ENCODE data around the gene PIK3C2B.

Gene PIK3C2B

GRCh38 chr1:204516180-204516879 is 21.7 kb upstream of the PIK3C2B start, which contains the start of gene MDM4:
Gene MDM4, plus strand, starts transcription at chr1:204516406. Its CDS starts 9,113 bp downstream, at chr1:204525519.
- H3K4me3 ChIP-seq (ENCODE audit: low read length) = peak within 1 kb of the TSS; percentile 90
- peak; percentile 98 for DNase-seq (ENCODE audit: low read depth)
- TF ChIP-seq, protein P1, sequence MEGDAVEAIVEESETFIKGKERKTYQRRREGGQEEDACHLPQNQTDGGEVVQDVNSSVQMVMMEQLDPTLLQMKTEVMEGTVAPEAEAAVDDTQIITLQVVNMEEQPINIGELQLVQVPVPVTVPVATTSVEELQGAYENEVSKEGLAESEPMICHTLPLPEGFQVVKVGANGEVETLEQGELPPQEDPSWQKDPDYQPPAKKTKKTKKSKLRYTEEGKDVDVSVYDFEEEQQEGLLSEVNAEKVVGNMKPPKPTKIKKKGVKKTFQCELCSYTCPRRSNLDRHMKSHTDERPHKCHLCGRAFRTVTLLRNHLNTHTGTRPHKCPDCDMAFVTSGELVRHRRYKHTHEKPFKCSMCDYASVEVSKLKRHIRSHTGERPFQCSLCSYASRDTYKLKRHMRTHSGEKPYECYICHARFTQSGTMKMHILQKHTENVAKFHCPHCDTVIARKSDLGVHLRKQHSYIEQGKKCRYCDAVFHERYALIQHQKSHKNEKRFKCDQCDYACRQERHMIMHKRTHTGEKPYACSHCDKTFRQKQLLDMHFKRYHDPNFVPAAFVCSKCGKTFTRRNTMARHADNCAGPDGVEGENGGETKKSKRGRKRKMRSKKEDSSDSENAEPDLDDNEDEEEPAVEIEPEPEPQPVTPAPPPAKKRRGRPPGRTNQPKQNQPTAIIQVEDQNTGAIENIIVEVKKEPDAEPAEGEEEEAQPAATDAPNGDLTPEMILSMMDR (IDR thresholded peaks at IDR 0.05; ENCODE audit: insufficient read depth, low read depth, low read length, missing control alignments) = no peak

DNA sequence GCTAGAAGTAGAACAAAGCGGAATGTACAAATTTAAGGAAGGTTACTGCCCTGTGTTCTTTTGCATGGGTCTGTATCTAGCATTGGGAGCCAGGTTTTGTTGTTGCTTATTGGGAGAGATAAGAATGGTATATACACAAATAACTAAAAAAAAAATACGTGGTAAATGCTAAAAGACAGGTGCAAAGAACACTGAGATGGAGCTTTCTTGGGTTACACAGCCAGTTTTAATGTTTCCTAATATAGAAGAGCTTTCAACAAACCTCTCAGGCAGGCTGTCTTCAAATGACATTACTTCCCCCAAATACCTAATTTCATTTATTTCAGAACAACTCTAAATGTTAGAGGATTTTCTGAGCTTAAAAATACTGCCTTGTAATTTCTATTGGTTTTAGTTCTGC is 20.2 kb upstream of the PIK3C2B start:
- TF ChIP-seq, protein P1 (IDR thresholded peaks at IDR 0.05; ENCODE audit: insufficient read depth, low read depth, low read length, missing control alignments) = no peak
- no peak overlapping the region for H3K4me3 ChIP-seq (ENCODE audit: low read length)
- no peak for DNase-seq (ENCODE audit: low read depth)

GRCh38 chr1:204513117-204513716 is 18.6 kb upstream of the PIK3C2B start:
- TF ChIP-seq, protein P1 (IDR thresholded peaks at IDR 0.05; ENCODE audit: insufficient read depth, low read depth, low read length, missing control alignments) = no peak
- DNase-seq (ENCODE audit: low read depth) = no peak
- H3K4me3 ChIP-seq (ENCODE audit: low read length) = no peak overlapping the region

DNA sequence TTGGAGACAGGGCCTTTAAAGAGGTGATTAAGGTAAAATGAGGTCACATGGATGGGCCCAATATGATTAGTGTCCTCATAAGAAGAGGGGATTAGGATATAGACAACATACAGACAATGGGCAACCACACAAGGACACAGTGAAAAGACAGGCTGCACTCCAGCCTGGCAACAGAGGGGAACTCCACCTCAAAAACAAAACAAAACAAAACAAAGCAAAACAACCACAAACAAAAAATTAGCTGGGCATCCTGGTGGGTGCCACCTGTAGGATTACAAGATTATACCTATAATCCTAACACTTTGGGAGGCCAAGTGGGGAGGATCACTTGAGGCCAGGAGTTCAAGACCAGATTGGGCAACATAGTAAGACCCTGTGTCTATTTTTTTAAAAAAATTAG is 16.8 kb upstream of the PIK3C2B start:
- DNase-seq (ENCODE audit: low read depth) = no peak
- TF ChIP-seq, protein P1 (IDR thresholded peaks at IDR 0.05; ENCODE audit: insufficient read depth, low read depth, low read length, missing control alignments) = no peak
- no peak overlapping the region for H3K4me3 ChIP-seq (ENCODE audit: low read length)

DNA sequence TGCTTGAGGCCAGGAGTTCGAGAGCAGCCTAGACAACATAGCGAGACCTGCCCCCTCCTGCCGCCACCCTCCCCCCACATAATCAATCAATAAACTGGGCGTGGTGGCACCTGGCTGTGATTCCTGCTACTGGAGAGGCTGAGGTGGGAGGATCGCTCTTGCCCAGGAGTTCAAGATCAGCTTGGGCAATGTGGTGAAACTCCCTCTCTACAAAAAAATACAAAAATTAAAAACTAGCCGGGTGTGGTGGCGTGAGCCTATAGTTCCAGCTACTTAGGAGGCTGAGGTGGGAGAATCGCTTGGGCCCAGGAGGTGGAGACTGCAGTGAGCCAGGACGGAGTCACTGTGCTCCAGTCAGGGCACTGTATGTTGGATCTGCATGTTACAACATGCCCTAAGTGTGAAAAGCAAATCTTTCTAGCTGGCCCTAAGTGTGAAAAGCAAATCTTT is 14.6 kb upstream of the PIK3C2B start:
- TF ChIP-seq, protein P1 (IDR thresholded peaks at IDR 0.05; ENCODE audit: insufficient read depth, low read depth, low read length, missing control alignments) = no peak
- H3K4me3 ChIP-seq (ENCODE audit: low read length) = no peak overlapping the region
- peak; percentile 80 for DNase-seq (ENCODE audit: low read depth)

DNA sequence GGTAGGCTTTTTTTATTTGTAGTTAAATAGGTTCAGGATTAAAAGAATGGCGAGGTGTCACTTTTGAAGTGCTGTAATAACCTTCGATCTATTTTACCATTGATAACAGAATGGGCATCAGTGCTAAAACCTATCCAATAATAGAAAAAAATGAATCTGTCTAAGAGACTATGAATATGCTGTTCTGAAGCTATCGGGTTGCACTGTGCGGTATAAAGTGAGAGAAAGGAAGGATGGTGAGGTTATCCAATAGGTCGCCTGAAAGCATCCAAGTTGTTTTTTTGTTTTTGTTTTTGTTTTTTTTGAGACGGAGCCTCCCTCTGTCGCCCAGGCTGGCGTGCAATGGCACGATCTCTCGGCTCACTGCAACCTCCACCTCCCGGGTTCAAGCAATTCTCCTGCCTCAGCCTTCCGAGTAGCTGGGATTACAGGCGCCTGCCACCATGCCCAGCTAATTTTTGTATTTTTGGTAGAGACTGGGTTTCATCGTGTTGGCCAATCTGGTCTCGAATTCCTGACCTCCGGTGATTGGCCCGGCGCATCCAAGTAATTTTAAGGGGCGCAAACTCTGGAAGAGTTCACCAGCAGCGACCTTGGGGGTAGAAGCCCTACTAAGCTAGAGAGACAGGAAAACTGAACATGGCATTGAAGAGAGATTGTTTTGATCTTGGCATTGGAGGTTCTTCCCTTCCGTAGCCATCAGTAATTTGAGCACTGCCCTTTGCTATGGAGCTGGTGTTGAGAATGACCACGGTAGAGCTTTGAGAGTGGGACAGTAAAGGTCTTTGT is 12.9 kb upstream of the PIK3C2B start:
- TF ChIP-seq, protein P1 (IDR thresholded peaks at IDR 0.05; ENCODE audit: insufficient read depth, low read depth, low read length, missing control alignments) = no peak
- DNase-seq (ENCODE audit: low read depth) = peak; percentile 27
- H3K4me3 ChIP-seq (ENCODE audit: low read length) = peak overlapping the region; percentile 61
